ENCODE results near the gene DPYSL3. TPM values are rescaled to one million over a fixed set of nuclear protein-coding genes. Genes with fewer than 3 reads are reported as not detected.

Gene DPYSL3
- total and polyA plus RNA-seq, 2 donors (not counting 3 experiments of a cell fraction or from before 2014, with no cell fraction given), result 80.3 to 146 TPM

DNA sequence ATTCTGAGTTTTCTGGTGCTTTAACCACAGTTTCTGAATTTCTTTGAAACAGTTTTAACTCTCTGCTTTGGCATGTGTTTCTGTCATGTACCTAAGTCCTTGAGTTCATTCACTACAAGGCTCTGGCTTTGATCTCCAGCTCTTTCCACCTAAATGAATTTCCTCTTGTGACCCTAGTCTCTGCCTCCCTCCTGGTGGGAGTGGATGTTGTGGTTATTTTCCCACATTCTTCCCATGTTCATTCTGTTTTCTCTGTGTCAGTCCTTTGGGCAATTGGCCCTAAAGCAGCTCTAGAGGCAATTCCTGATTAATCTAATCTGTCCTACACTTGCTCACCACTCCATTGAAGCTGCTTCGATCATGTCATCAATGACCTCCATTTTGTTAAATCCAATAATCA is 28.4 kb upstream of the DPYSL3 start:
- no peaks in the 10 kb centered on the region for H3K9me3 ChIP-seq (replicated peaks; ENCODE audit: control insufficient read depth, insufficient read depth, low read length)
- H3K9me1 ChIP-seq (replicated peaks; ENCODE audit: control insufficient read depth, extremely low read depth, insufficient read depth, low read length), result no peaks in the 10 kb centered on the region
- CTCF ChIA-PET, result interaction anchor here (1.1 to 3.0 kb wide), 7 partner anchors 10 to 84 kb away, joined by 3 to 12 read pairs (median 7); no protein-coding TSS in a partner anchor
- no peaks in the 10 kb centered on the region for H3K79me2 ChIP-seq (ENCODE audit: control insufficient read depth, insufficient read depth, low read length)
- dilution Hi-C loops (cut with MboI; ENCODE audit: extremely low pct_ligation_motif_present, low sequenced_read_pairs) (no loop called here), intact Hi-C loops (cut with micrococcal nuclease) (loop anchor here (2.0 kb wide), 1 partner anchor 17 kb away; no protein-coding TSS in a partner anchor)
- BruUV-seq (replicated peaks), result no TSS peak
- FAIRE-seq (no peak), DNase-seq (ENCODE audit: low read depth, low spot score) (no peak)
- TF ChIP-seq GATA2 (IDR thresholded peaks at IDR 0.05; ENCODE audit: insufficient read depth, insufficient read length, low read depth, low read length) (no peak), POLR2AphosphoS5 (IDR thresholded peaks at IDR 0.05; ENCODE audit: insufficient read depth, low read depth, low read length) (no peak), FOS (IDR thresholded peaks at IDR 0.05; ENCODE audit: borderline replicate concordance, insufficient read depth, low read length) (no peak)
- no peak overlapping the region for H3K4me3 ChIP-seq (replicated peaks in 1 of 3; ENCODE audit: insufficient read depth in 1 of 3, low read depth in 1 of 3, low read length in 3 of 3)
- no peaks in the 10 kb centered on the region for H3K27me3 ChIP-seq (ENCODE audit: control insufficient read depth in 2 of 2, insufficient read depth in 2 of 2, low read length in 2 of 2)
- no peak overlapping the region for H3K9ac ChIP-seq (replicated peaks; ENCODE audit: extremely low read depth, insufficient read depth, low read length)
- peaks cover 32% of the 10 kb centered on the region for H3K4me1 ChIP-seq (ENCODE audit: control insufficient read depth, extremely low read depth, insufficient read depth, low read length)
- H3K4me2 ChIP-seq (ENCODE audit: insufficient read depth, low read length), result no peak overlapping the region
- H3K27ac ChIP-seq (ENCODE audit: insufficient read depth, low read depth, low read length), result no peak overlapping the region
- no peak overlapping the region for H2AFZ ChIP-seq (ENCODE audit: low read depth, low read length)
- H3K36me3 ChIP-seq (ENCODE audit: control insufficient read depth in 2 of 2, extremely low read depth in 1 of 2, insufficient read depth in 2 of 2, low read length in 2 of 2), result no peaks in the 10 kb centered on the region
- H4K20me1 ChIP-seq (replicated peaks; ENCODE audit: control insufficient read depth, extremely low read depth, insufficient read depth, low read length), result no peaks in the 10 kb centered on the region
- POLR2A ChIA-PET, result no interaction called here

DNA sequence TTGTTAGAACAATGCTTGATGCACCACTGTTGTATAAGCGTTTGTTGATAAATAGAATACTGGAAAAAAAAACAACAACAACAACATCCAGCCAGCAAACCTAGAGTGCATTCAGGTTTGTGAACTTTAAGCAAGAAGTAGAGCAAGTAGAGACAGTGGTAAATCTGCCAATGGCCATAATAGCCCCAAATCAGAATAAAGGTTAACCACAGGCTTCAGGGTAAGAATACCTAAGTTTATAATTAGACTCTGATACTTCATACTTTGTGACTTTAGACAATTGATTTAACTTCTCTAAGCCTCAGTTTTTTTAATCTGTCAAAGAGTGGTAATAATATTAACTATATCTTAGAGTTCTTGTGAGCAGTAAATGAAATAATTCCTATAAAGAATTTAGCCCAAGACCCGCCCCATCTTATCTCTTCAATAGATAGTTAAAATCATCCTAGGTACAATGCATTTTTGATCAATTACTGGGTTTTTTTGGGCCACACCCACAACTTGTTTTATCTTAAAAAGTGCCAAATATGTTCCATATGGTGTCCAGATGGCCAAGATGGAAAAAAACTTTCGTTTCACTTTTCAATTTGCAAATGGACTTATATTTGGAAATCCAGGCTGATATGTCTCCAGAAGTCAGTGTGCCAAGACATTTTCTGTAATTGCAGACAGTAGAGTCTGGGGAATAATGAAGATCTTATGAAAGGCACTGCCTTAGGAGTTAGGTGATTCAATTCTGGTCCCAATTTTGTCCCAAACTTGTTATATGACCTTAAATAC is 24.5 kb upstream of the DPYSL3 start:
- TF ChIP-seq FOS (IDR thresholded peaks at IDR 0.05; ENCODE audit: borderline replicate concordance, insufficient read depth, low read length) (no peak), GATA2 (IDR thresholded peaks at IDR 0.05; ENCODE audit: insufficient read depth, insufficient read length, low read depth, low read length) (no peak), POLR2A (IDR thresholded peaks at IDR 0.05; ENCODE audit: low read depth, low read length) (no peak), JUN (IDR thresholded peaks at IDR 0.05; ENCODE audit: borderline replicate concordance, insufficient read depth, insufficient read length, low read depth) (no peak), EZH2 (IDR thresholded peaks at IDR 0.05; ENCODE audit: borderline replicate concordance, low read depth, low read length, severe bottlenecking) (no peak)
- TF ChIP-seq, protein P1, sequence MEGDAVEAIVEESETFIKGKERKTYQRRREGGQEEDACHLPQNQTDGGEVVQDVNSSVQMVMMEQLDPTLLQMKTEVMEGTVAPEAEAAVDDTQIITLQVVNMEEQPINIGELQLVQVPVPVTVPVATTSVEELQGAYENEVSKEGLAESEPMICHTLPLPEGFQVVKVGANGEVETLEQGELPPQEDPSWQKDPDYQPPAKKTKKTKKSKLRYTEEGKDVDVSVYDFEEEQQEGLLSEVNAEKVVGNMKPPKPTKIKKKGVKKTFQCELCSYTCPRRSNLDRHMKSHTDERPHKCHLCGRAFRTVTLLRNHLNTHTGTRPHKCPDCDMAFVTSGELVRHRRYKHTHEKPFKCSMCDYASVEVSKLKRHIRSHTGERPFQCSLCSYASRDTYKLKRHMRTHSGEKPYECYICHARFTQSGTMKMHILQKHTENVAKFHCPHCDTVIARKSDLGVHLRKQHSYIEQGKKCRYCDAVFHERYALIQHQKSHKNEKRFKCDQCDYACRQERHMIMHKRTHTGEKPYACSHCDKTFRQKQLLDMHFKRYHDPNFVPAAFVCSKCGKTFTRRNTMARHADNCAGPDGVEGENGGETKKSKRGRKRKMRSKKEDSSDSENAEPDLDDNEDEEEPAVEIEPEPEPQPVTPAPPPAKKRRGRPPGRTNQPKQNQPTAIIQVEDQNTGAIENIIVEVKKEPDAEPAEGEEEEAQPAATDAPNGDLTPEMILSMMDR (IDR thresholded peaks at IDR 0.05; ENCODE audit: extremely low read depth in 1 of 2, insufficient read depth in 1 of 2, low read depth in 1 of 2, low read length in 2 of 2), result no peak
- TF ChIP-seq, protein P2, sequence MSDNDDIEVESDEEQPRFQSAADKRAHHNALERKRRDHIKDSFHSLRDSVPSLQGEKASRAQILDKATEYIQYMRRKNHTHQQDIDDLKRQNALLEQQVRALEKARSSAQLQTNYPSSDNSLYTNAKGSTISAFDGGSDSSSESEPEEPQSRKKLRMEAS (IDR thresholded peaks at IDR 0.05; ENCODE audit: insufficient read depth, insufficient read length), result no peak
- dilution Hi-C loops (cut with MboI; ENCODE audit: extremely low pct_ligation_motif_present, low sequenced_read_pairs) (no loop called here), intact Hi-C loops (cut with micrococcal nuclease) (no loop called here)
- no peak for DNase-seq (ENCODE audit: low read depth, low spot score)
- Histone ChIP-seq H3K27ac (ENCODE audit: insufficient read depth, low read depth, low read length) (peak overlapping the region; percentile 87), H3K79me2 (ENCODE audit: control insufficient read depth, insufficient read depth, low read length) (no peaks in the 10 kb centered on the region), H2AFZ (ENCODE audit: low read depth, low read length) (no peak overlapping the region), H3K36me3 (ENCODE audit: control insufficient read depth in 2 of 2, extremely low read depth in 1 of 2, insufficient read depth in 2 of 2, low read length in 2 of 2) (no peaks in the 10 kb centered on the region), H3K9me3 (replicated peaks; ENCODE audit: control insufficient read depth, insufficient read depth, low read length) (no peaks in the 10 kb centered on the region), H3K4me3 (replicated peaks in 1 of 3; ENCODE audit: insufficient read depth in 1 of 3, low read depth in 1 of 3, low read length in 3 of 3) (no peak overlapping the region), H3K27me3 (ENCODE audit: control insufficient read depth in 2 of 2, insufficient read depth in 2 of 2, low read length in 2 of 2) (no peaks in the 10 kb centered on the region), H3K4me1 (ENCODE audit: control insufficient read depth, extremely low read depth, insufficient read depth, low read length) (peaks cover 51% of the 10 kb centered on the region), H3K9me1 (replicated peaks; ENCODE audit: control insufficient read depth, extremely low read depth, insufficient read depth, low read length) (no peaks in the 10 kb centered on the region), H3K4me2 (ENCODE audit: insufficient read depth, low read length) (no peak overlapping the region), H4K20me1 (replicated peaks; ENCODE audit: control insufficient read depth, extremely low read depth, insufficient read depth, low read length) (no peaks in the 10 kb centered on the region), H3K9ac (replicated peaks; ENCODE audit: extremely low read depth, insufficient read depth, low read length) (no peak overlapping the region)
- no TSS peak for BruUV-seq (replicated peaks)
- CTCF ChIA-PET, result no interaction called here
- no peak for FAIRE-seq
- POLR2A ChIA-PET, result no interaction called here
